GM12878 (cell line): ENCODE measurements around the gene ALKBH8. TPM values are rescaled to one million over a fixed set of nuclear protein-coding genes. Genes with fewer than 3 reads are reported as not detected.

Experiments used
- CEBPB ChIP-seq, 2 experiments: fragments of 150-350 bp in 1 of 2; IDR thresholded peaks; 2 replicates each; pipeline ENCODE4 v1.6.1; 2012 to 2014; ENCODE audit warnings: low read depth in 2 of 2, low read length in 2 of 2, borderline replicate concordance in 1 of 2, inconsistent platforms in 1 of 2
- CHD4 ChIP-seq: fragments of 200-600 bp; sonication (generic); IDR thresholded peaks from 2 replicates; pipeline ENCODE4 v1.6.1; 2016; ENCODE audit warnings: mild to moderate bottlenecking
- IKZF2 ChIP-seq, 2 experiments: fragments of 450-650 bp; IDR thresholded peaks; 2 replicates each; pipeline ENCODE4 v1.6.1; 2017; ENCODE audit warnings: mild to moderate bottlenecking in 2 of 2, moderate library complexity in 2 of 2
- MTA3 ChIP-seq: IDR thresholded peaks from 2 replicates; pipeline ENCODE4 v1.6.1; 2012; ENCODE audit warnings: low read length, inconsistent platforms, borderline replicate concordance
- MYC ChIP-seq: IDR thresholded peaks from 2 replicates; pipeline ENCODE4 v1.6.1; 2011; ENCODE audit warnings: mild to moderate bottlenecking, low read length, moderate library complexity, inconsistent platforms; ENCODE audit not compliant: insufficient read depth, insufficient replicate concordance, insufficient read length, severe bottlenecking
- NFXL1 ChIP-seq: fragments of 450-650 bp; IDR thresholded peaks from 2 replicates; pipeline ENCODE4 v1.6.1; 2017; ENCODE audit warnings: antibody characterized with exemption, mild to moderate bottlenecking, borderline replicate concordance
- ZNF622 ChIP-seq: fragments of 450-650 bp; IDR thresholded peaks from 2 replicates; pipeline ENCODE4 v1.6.1; 2017; ENCODE audit warnings: mild to moderate bottlenecking, inconsistent platforms
- polyA plus RNA-seq, 11 experiments: library from polyadenylated mRNA; depleted of rRNA in 4 of 11; unstranded in 6 of 11; stranded (reverse) in 5 of 11; fragments of >200 nt; fragmentation: Nextera tagmentation in 4 of 11; fragmentation: Illumina TruSeq in 1 of 11; extraction: Ambion mirVana in 4 of 11; extraction: Trizol in 1 of 11; gene quantifications; 1 replicate in 1 of 11; 2 replicates in 10 of 11; pipeline versions ENCODE4 v1.2.1 to v1.2.3, GENCODE V29; 2011 to 2016; ENCODE audit warnings: inconsistent platforms in 2 of 11, missing spikeins in 2 of 11, low read depth in 1 of 11
- total RNA-seq, 4 experiments: library from RNA; depleted of rRNA in 3 of 4; stranded (reverse); fragments of >200 nt in 3 of 4; fragmentation: Illumina TruSeq in 1 of 4; extraction: Trizol in 1 of 4; gene quantifications; 2 replicates each; pipeline versions ENCODE4 v1.2.1 to v1.2.3, GENCODE V29; 2013 to 2021
- TF ChIP-seq, protein P1 (sequence below): fragments of 450-650 bp; IDR thresholded peaks from 2 replicates; pipeline ENCODE4 v1.6.1; 2017; ENCODE audit warnings: mild to moderate bottlenecking, moderate library complexity
- TF ChIP-seq, protein P2 (sequence below): fragments of 450-650 bp; IDR thresholded peaks from 2 replicates; pipeline ENCODE4 v1.6.1; 2018; ENCODE audit warnings: borderline replicate concordance, mild to moderate bottlenecking; ENCODE audit not compliant: partially characterized antibody
- TF ChIP-seq, protein P3 (sequence below): fragments of 450-650 bp; IDR thresholded peaks from 2 replicates; pipeline ENCODE4 v1.6.1; 2017; ENCODE audit warnings: mild to moderate bottlenecking
- TF ChIP-seq, protein P4 (sequence below): fragments of 150-350 bp; IDR thresholded peaks from 2 replicates; pipeline ENCODE4 v1.6.1; 2016; ENCODE audit warnings: low read depth, low read length
- TF ChIP-seq, protein P5 (sequence below): fragments of 450-650 bp; IDR thresholded peaks from 2 replicates; pipeline ENCODE4 v1.6.1; 2018; ENCODE audit warnings: mild to moderate bottlenecking, low read depth, moderate library complexity; ENCODE audit not compliant: partially characterized antibody

The ALKBH8 gene
- total and polyA plus RNA-seq, 10 of the 15 experiments (the other 5 are each of a cell fraction or from before 2014, with no cell fraction given): 4.6 to 13.1 (median 9.5) TPM

DNA sequence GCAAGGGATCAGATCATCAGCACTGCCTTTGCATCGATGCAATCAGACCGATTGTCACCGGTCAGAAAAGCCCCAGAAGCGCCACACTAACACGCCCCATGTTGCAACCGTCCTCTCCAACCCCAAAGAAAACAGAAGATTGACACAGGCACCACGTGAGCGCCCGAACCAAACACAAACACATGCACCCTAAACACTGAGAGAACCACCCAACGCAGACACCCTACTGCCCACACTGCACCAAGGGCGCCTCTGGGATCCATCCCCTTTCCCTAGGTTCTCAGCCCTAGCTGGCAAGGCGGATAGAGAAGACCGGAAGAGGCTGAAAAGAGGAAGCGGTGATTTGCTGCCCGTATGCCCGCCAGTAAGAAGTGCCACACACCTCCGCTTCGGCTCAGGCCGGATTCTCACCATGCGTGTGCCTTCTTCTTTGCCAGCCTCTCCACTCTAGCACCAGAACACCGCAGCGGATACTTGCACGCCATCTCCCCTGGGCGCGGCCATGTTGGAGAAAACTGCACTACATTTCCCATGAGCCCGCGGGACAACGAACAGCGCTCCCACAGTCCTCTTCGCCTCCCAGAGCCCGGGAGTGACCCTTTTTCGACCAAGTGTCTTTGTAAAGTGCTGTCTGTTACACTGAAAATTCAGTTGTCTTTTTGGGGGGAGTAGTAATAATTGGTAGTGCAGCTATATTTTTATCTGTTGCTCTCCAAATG is at the start of gene ALKBH8 (continued):
- TF ChIP-seq, protein P1, sequence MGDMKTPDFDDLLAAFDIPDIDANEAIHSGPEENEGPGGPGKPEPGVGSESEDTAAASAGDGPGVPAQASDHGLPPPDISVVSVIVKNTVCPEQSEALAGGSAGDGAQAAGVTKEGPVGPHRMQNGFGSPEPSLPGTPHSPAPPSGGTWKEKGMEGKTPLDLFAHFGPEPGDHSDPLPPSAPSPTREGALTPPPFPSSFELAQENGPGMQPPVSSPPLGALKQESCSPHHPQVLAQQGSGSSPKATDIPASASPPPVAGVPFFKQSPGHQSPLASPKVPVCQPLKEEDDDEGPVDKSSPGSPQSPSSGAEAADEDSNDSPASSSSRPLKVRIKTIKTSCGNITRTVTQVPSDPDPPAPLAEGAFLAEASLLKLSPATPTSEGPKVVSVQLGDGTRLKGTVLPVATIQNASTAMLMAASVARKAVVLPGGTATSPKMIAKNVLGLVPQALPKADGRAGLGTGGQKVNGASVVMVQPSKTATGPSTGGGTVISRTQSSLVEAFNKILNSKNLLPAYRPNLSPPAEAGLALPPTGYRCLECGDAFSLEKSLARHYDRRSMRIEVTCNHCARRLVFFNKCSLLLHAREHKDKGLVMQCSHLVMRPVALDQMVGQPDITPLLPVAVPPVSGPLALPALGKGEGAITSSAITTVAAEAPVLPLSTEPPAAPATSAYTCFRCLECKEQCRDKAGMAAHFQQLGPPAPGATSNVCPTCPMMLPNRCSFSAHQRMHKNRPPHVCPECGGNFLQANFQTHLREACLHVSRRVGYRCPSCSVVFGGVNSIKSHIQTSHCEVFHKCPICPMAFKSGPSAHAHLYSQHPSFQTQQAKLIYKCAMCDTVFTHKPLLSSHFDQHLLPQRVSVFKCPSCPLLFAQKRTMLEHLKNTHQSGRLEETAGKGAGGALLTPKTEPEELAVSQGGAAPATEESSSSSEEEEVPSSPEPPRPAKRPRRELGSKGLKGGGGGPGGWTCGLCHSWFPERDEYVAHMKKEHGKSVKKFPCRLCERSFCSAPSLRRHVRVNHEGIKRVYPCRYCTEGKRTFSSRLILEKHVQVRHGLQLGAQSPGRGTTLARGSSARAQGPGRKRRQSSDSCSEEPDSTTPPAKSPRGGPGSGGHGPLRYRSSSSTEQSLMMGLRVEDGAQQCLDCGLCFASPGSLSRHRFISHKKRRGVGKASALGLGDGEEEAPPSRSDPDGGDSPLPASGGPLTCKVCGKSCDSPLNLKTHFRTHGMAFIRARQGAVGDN: peak; percentile 75; the same call in 1 of the 2 replicates
- peak; percentile 86 for TF ChIP-seq MYC
- no peak for TF ChIP-seq ZNF622
- TF ChIP-seq NFXL1: no peak
- TF ChIP-seq, protein P2, sequence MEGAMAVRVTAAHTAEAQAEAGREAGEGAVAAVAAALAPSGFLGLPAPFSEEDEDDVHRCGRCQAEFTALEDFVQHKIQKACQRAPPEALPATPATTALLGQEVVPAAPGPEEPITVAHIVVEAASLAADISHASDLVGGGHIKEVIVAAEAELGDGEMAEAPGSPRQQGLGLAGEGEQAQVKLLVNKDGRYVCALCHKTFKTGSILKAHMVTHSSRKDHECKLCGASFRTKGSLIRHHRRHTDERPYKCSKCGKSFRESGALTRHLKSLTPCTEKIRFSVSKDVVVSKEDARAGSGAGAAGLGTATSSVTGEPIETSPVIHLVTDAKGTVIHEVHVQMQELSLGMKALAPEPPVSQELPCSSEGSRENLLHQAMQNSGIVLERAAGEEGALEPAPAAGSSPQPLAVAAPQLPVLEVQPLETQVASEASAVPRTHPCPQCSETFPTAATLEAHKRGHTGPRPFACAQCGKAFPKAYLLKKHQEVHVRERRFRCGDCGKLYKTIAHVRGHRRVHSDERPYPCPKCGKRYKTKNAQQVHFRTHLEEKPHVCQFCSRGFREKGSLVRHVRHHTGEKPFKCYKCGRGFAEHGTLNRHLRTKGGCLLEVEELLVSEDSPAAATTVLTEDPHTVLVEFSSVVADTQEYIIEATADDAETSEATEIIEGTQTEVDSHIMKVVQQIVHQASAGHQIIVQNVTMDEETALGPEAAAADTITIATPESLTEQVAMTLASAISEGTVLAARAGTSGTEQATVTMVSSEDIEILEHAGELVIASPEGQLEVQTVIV: no peak
- 0 out of 4 replicates have a peak, but pooled peaks of 1 of the 2 experiments have one; percentile 45 for TF ChIP-seq CEBPB (IDR thresholded peaks at IDR 0.05; ENCODE audit: borderline replicate concordance in 1 of 2, low read depth in 2 of 2, low read length in 2 of 2)
- peak; percentile 65 to 70 for TF ChIP-seq IKZF2 (IDR thresholded peaks at IDR 0.05)
- TF ChIP-seq, protein P3, sequence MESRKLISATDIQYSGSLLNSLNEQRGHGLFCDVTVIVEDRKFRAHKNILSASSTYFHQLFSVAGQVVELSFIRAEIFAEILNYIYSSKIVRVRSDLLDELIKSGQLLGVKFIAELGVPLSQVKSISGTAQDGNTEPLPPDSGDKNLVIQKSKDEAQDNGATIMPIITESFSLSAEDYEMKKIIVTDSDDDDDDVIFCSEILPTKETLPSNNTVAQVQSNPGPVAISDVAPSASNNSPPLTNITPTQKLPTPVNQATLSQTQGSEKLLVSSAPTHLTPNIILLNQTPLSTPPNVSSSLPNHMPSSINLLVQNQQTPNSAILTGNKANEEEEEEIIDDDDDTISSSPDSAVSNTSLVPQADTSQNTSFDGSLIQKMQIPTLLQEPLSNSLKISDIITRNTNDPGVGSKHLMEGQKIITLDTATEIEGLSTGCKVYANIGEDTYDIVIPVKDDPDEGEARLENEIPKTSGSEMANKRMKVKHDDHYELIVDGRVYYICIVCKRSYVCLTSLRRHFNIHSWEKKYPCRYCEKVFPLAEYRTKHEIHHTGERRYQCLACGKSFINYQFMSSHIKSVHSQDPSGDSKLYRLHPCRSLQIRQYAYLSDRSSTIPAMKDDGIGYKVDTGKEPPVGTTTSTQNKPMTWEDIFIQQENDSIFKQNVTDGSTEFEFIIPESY: no peak
- TF ChIP-seq, protein P4, sequence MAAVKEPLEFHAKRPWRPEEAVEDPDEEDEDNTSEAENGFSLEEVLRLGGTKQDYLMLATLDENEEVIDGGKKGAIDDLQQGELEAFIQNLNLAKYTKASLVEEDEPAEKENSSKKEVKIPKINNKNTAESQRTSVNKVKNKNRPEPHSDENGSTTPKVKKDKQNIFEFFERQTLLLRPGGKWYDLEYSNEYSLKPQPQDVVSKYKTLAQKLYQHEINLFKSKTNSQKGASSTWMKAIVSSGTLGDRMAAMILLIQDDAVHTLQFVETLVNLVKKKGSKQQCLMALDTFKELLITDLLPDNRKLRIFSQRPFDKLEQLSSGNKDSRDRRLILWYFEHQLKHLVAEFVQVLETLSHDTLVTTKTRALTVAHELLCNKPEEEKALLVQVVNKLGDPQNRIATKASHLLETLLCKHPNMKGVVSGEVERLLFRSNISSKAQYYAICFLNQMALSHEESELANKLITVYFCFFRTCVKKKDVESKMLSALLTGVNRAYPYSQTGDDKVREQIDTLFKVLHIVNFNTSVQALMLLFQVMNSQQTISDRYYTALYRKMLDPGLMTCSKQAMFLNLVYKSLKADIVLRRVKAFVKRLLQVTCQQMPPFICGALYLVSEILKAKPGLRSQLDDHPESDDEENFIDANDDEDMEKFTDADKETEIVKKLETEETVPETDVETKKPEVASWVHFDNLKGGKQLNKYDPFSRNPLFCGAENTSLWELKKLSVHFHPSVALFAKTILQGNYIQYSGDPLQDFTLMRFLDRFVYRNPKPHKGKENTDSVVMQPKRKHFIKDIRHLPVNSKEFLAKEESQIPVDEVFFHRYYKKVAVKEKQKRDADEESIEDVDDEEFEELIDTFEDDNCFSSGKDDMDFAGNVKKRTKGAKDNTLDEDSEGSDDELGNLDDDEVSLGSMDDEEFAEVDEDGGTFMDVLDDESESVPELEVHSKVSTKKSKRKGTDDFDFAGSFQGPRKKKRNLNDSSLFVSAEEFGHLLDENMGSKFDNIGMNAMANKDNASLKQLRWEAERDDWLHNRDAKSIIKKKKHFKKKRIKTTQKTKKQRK: no peak
- no peak; the same call in 1 of the 2 replicates for TF ChIP-seq MTA3
- TF ChIP-seq, protein P5, sequence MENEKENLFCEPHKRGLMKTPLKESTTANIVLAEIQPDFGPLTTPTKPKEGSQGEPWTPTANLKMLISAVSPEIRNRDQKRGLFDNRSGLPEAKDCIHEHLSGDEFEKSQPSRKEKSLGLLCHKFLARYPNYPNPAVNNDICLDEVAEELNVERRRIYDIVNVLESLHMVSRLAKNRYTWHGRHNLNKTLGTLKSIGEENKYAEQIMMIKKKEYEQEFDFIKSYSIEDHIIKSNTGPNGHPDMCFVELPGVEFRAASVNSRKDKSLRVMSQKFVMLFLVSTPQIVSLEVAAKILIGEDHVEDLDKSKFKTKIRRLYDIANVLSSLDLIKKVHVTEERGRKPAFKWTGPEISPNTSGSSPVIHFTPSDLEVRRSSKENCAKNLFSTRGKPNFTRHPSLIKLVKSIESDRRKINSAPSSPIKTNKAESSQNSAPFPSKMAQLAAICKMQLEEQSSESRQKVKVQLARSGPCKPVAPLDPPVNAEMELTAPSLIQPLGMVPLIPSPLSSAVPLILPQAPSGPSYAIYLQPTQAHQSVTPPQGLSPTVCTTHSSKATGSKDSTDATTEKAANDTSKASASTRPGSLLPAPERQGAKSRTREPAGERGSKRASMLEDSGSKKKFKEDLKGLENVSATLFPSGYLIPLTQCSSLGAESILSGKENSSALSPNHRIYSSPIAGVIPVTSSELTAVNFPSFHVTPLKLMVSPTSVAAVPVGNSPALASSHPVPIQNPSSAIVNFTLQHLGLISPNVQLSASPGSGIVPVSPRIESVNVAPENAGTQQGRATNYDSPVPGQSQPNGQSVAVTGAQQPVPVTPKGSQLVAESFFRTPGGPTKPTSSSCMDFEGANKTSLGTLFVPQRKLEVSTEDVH: peak; percentile 63
- no peak for TF ChIP-seq CHD4
